Uterus (tissue), 2 donors: ENCODE data around the gene MBNL1.

ENCODE experiments used
- POLR2A ChIP-seq, 2 donors: fragments of 450-650 bp; IDR thresholded peaks; one replicate each; pipeline ENCODE4 v1.6.1; 2016; ENCODE audit warnings: antibody characterized with exemption in 2 of 2, mild to moderate bottlenecking in 1 of 2, moderate library complexity in 1 of 2
- TF ChIP-seq, protein P1 (sequence below), 4 experiments: fragments of 200-600 bp in 2 of 4; fragments of 450-650 bp in 2 of 4; sonication (generic) in 2 of 4; IDR thresholded peaks; one replicate each; pipeline ENCODE4 v1.5.1; 2016 to 2019; ENCODE audit warnings: antibody characterized with exemption in 4 of 4, mild to moderate bottlenecking in 2 of 4, moderate library complexity in 1 of 4

DNA sequence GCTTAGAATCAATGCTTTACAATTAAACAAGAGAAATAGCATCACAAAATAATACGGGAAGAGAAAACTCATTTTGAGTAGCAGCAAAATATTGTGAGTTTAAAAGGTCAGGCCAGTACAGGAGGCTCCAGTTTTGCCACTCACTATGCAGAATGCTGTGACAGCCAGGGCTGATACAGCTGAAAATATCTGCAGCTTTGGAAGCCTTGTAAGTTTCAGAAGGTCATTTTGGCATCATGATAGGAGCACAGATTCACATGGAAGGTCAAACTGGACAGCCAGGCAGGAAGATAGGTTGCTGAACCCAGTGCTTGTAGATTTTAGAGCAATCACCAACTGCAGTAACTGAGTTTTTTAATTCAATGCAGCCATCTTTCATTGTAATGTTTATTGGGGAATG, 14.1 kb downstream of the MBNL1 start:
- TF ChIP-seq POLR2A (IDR thresholded peaks at IDR 0.05) = no peak
- TF ChIP-seq, protein P1, sequence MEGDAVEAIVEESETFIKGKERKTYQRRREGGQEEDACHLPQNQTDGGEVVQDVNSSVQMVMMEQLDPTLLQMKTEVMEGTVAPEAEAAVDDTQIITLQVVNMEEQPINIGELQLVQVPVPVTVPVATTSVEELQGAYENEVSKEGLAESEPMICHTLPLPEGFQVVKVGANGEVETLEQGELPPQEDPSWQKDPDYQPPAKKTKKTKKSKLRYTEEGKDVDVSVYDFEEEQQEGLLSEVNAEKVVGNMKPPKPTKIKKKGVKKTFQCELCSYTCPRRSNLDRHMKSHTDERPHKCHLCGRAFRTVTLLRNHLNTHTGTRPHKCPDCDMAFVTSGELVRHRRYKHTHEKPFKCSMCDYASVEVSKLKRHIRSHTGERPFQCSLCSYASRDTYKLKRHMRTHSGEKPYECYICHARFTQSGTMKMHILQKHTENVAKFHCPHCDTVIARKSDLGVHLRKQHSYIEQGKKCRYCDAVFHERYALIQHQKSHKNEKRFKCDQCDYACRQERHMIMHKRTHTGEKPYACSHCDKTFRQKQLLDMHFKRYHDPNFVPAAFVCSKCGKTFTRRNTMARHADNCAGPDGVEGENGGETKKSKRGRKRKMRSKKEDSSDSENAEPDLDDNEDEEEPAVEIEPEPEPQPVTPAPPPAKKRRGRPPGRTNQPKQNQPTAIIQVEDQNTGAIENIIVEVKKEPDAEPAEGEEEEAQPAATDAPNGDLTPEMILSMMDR (IDR thresholded peaks at IDR 0.05) = no peak
